GM23338 (cell line): ENCODE measurements around the gene UGGT2. TPM values are rescaled to one million over a fixed set of nuclear protein-coding genes. Genes with fewer than 3 reads are reported as not detected.

ENCODE experiments used
- ATAC-seq: fragments of 200-7000 bp; cut with Tn5 transposase; 3 replicates; pipeline ENCODE4 v1.9.1; 2020
- DNase-seq: peaks from one replicate; pipeline ENCODE4 v3.0.0-alpha.2; 2015; ENCODE audit warnings: low spot score
- H2AFZ ChIP-seq: fragments of 200-600 bp; sonication (generic); 2 replicates; pipeline ENCODE4 v1.8.0; 2016; ENCODE audit warnings: antibody characterized with exemption, mild to moderate bottlenecking, moderate library complexity
- H3F3A ChIP-seq: fragments of 200-600 bp; sonication (generic); replicated peaks from 2 replicates; pipeline ENCODE4 v1.8.0; 2017; ENCODE audit warnings: antibody characterized with exemption, mixed run types, low read depth
- H3K27ac ChIP-seq: fragments of 200-600 bp; sonication (generic); 2 replicates; pipeline ENCODE4 v1.6.1; 2016; ENCODE audit warnings: low read depth
- H3K27me3 ChIP-seq: fragments of 200-600 bp; sonication (generic); 2 replicates; pipeline ENCODE4 v1.8.0; 2016; ENCODE audit warnings: mild to moderate bottlenecking, mixed run types, moderate library complexity; ENCODE audit not compliant: insufficient read depth
- H3K36me3 ChIP-seq: fragments of 200-600 bp; sonication (generic); 2 replicates; pipeline ENCODE4 v1.8.0; 2016; ENCODE audit warnings: mild to moderate bottlenecking; ENCODE audit not compliant: insufficient read depth
- H3K4me1 ChIP-seq: fragments of 200-600 bp; sonication (generic); 2 replicates; pipeline ENCODE4 v1.8.0; 2016; ENCODE audit warnings: mild to moderate bottlenecking, moderate library complexity; ENCODE audit not compliant: insufficient read depth
- H3K4me2 ChIP-seq: fragments of 200-600 bp; sonication (generic); 2 replicates; pipeline ENCODE4 v1.7.1; 2017; ENCODE audit warnings: mixed run types
- H3K4me3 ChIP-seq: fragments of 200-600 bp; sonication (generic); 2 replicates; pipeline ENCODE4 v1.6.1; 2016; ENCODE audit warnings: mixed run types
- H3K79me2 ChIP-seq: fragments of 200-600 bp; sonication (generic); replicated peaks from 2 replicates; pipeline ENCODE4 v1.8.0; 2017; ENCODE audit warnings: mild to moderate bottlenecking; ENCODE audit not compliant: insufficient read depth
- H3K9me2 ChIP-seq: fragments of 200-600 bp; sonication (generic); 2 replicates; pipeline ENCODE4 v1.8.0; 2017; ENCODE audit not compliant: insufficient read depth
- H4K20me1 ChIP-seq: fragments of 200-600 bp; sonication (generic); replicated peaks from 2 replicates; pipeline ENCODE4 v1.8.0; 2017; ENCODE audit warnings: mild to moderate bottlenecking; ENCODE audit not compliant: insufficient read depth
- H3K27ac Mint-ChIP-seq: 2 replicates; pipeline ENCODE4 v1.8.0; 2020; ENCODE audit warnings: inconsistent platforms, mild to moderate bottlenecking, moderate library complexity, mixed read lengths
- H3K27me3 Mint-ChIP-seq: 3 replicates; pipeline ENCODE4 v1.8.0; 2022; ENCODE audit warnings: low read depth, mild to moderate bottlenecking, moderate library complexity, mixed read lengths, inconsistent platforms; ENCODE audit not compliant: insufficient read depth, poor library complexity
- H3K36me3 Mint-ChIP-seq: 3 replicates; pipeline ENCODE4 v1.8.0; 2021; ENCODE audit warnings: low read depth, mild to moderate bottlenecking, inconsistent platforms, moderate library complexity, mixed read lengths
- H3K4me1 Mint-ChIP-seq: 3 replicates; pipeline ENCODE4 v1.8.0; 2020; ENCODE audit warnings: mild to moderate bottlenecking, inconsistent platforms, mixed read lengths
- H3K4me3 Mint-ChIP-seq: 3 replicates; pipeline ENCODE4 v1.8.0; 2021; ENCODE audit warnings: moderate library complexity, mild to moderate bottlenecking, inconsistent platforms, mixed read lengths
- H3K9me3 Mint-ChIP-seq: 3 replicates; pipeline ENCODE4 v1.8.0; 2020; ENCODE audit warnings: moderate library complexity, mild to moderate bottlenecking, inconsistent platforms, mixed read lengths
- CTCF ChIP-seq, 2 experiments: fragments of 200-600 bp in 1 of 2; sonication (generic) in 1 of 2; conservative IDR thresholded peaks; 2 replicates each; pipeline versions ENCODE4 v1.5.1 to v1.6.1; 2016 to 2017; ENCODE audit warnings: antibody characterized with exemption in 2 of 2, low read depth in 2 of 2, mild to moderate bottlenecking in 2 of 2, moderate library complexity in 1 of 2
- EZH2 ChIP-seq: fragments of 200-600 bp; sonication (generic); IDR thresholded peaks from one replicate; pipeline ENCODE4 v1.8.0; 2017; ENCODE audit warnings: antibody characterized with exemption, mild to moderate bottlenecking, low read depth; ENCODE audit not compliant: unreplicated experiment
- NANOG ChIP-seq: IDR thresholded peaks from 2 replicates; pipeline ENCODE4 v1.6.1; 2016; ENCODE audit warnings: antibody characterized with exemption, borderline replicate concordance
- ZNF331 ChIP-seq: fragments of 250-450 bp; sonication (Bioruptor Pico); IDR thresholded peaks from 2 replicates; pipeline ENCODE4 v1.5.0; 2020; ENCODE audit warnings: low read depth, mild to moderate bottlenecking, moderate library complexity
- ZNF462 ChIP-seq: fragments of 250-450 bp; sonication (Bioruptor Pico); IDR thresholded peaks from 2 replicates; pipeline ENCODE4 v1.5.0; 2020; ENCODE audit warnings: mild to moderate bottlenecking, moderate library complexity
- polyA plus RNA-seq: library from polyadenylated mRNA; unstranded; fragments of >200 nt; fragmentation: Nextera tagmentation; extraction: Ambion mirVana; gene quantifications from 2 replicates; pipeline ENCODE4 v1.2.1, GENCODE V29; 2016
- total RNA-seq: library from RNA; depleted of rRNA; stranded (reverse); fragments of >200 nt; shearing (Covaris generic); gene quantifications from 2 replicates; pipeline ENCODE4 v1.2.3, GENCODE V29; 2014

The UGGT2 gene
- total and polyA plus RNA-seq, 2 experiments from 2014 or later = 44.0 to 60.5 TPM

- TF ChIP-seq ZNF462 = no peak
- no peak for TF ChIP-seq EZH2
- TF ChIP-seq CTCF (conservative IDR thresholded peaks at IDR 0.05; ENCODE audit: low read depth in 2 of 2) = no peak
- TF ChIP-seq NANOG = no peak
These were observed 9.0 kb downstream of the UGGT2 start (continued) for GRCh38 chr13:96044238-96044637.

- Histone ChIP-seq H2AFZ (no peak overlapping the region), H3K4me3 (no peak overlapping the region), H3K4me2 (peak overlapping the region; percentile 34; the same call in 1 of the 2 replicates), H4K20me1 (0 out of 2 replicates have a peak, but pooled peaks cover 20% of the 10 kb centered on the region), H3K4me1 (peaks cover 24% of the 10 kb centered on the region), H3K79me2 (peaks cover 100% of the 10 kb centered on the region), H3K9me2 (peaks cover 5% of the 10 kb centered on the region), H3K36me3 (peaks cover 17% of the 10 kb centered on the region), H3K27me3 (no peaks in the 10 kb centered on the region), H3K27ac (peak overlapping the region; percentile 14; the same call in 1 of the 2 replicates), H3F3A (no peaks in the 10 kb centered on the region)
- Mint-ChIP-seq H3K4me1 (peaks cover 24% of the 10 kb centered on the region), H3K9me3 (peaks cover 24% of the 10 kb centered on the region), H3K36me3 (peaks cover 70% of the 10 kb centered on the region), H3K27me3 (no peaks in the 10 kb centered on the region), H3K4me3 (no peak overlapping the region), H3K27ac (peak overlapping the region; percentile 42)
- no peak for DNase-seq
- ATAC-seq = peak; percentile 61
- TF ChIP-seq ZNF331 (CRISPR knock-in tag) (no peak), EZH2 (no peak), ZNF462 (no peak)
These were observed 11.7 kb downstream of the UGGT2 start for GRCh38 chr13:96041326-96042110.
